HG03354 (cell line): ENCODE measurements around the gene DDX31.
"Not testable (repeated sequence)": the region's sequence is repeated elsewhere in the genome, so short reads cannot be mapped to it uniquely, and the experiment has no call there.

Source experiments
- ATAC-seq: cut with Tn5 transposase; IDR thresholded peaks from one replicate; pipeline ENCODE4 v1.9.1; 2021; ENCODE audit warnings: mild to moderate bottlenecking; ENCODE audit not compliant: unreplicated experiment, poor library complexity, severe bottlenecking

DDX31 gene

DNA sequence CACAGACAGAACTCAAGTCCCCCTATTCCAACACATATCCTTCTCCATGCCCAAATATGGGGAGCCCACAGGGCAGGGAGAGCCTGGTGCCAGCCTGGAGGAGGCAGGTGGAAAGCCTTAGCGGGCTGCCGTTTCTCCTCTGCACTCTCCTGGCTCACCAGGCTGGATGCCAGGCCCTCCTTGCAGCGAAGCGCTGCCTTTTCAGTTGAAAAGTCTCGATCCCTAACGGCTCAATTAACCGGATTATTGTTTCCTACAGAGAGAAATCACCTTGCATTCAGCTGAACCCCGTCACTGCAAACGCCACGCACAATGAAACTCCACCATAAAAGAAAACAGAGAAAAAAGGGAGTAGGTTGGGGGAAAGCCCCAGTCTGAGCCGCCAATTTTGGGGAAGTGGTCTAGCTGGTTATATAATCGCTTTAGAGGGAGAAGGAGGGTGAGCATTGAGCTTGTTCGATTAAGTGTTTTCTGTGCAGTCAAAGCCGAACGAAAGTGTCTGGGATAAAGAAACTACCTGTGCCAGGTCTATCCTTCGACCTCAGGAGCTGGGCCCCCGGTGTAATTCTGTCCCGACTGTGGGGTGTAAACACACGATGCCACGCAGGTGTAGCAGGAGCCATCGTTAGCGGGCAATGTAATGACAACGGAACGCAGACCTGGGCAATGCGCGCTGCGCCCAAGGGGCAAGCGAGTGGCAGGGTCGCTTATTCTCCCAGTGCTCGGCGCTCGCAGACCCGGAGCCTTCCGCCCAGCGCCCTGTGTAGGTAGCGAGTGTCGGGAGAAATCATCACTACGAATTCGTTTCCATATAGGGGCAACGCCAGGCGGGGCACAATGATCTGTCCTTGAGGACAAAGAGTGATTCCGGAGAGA, 83.6 kb downstream of the DDX31 start:
- ATAC-seq: no peak

DNA sequence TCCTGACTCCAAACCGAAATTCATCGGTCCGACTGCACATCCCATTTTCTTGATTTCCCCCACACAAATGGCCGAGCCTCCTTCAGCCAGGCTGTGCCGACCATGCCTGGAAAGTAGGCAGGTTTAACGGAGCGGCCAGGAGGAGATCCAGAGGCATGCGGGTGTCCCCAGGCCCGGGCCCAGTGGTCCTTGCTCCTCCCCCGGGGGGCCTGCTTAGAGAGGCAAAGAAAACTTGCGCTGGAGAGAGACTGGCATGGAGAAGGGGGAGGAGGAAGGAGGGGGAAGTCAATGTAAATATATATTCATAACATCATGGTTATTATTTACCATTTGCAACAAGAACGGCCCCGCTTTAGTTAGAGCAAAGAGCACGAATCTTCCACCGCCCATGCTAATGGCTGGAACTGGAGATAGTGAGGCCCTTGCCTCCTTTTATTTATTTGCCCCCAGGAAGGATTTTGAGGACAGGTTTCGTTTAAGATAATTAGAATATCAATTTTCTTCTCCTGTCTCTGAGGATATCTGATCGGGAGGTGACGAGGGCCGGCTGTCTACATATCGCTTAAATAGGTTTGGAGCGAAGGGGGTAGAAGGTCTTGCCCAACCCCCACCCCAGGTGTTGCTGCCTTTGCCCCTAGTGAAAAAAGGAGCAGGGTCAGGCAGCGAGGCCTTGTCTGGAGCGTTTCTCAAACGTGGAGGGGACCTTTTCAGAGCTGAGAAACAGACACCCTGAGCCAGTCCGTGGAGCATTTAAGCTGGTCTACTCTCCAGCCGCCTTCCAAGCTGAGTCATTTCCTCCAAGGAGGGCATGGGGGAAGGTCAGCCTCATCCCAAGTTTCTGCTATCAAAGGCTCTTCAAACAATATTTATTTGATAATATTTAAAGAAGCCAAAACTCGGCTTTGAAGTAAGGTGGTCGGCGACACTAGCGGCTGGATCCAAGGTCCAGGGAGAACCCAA, 84.9 kb downstream of the DDX31 start:
- no peak for ATAC-seq

DNA sequence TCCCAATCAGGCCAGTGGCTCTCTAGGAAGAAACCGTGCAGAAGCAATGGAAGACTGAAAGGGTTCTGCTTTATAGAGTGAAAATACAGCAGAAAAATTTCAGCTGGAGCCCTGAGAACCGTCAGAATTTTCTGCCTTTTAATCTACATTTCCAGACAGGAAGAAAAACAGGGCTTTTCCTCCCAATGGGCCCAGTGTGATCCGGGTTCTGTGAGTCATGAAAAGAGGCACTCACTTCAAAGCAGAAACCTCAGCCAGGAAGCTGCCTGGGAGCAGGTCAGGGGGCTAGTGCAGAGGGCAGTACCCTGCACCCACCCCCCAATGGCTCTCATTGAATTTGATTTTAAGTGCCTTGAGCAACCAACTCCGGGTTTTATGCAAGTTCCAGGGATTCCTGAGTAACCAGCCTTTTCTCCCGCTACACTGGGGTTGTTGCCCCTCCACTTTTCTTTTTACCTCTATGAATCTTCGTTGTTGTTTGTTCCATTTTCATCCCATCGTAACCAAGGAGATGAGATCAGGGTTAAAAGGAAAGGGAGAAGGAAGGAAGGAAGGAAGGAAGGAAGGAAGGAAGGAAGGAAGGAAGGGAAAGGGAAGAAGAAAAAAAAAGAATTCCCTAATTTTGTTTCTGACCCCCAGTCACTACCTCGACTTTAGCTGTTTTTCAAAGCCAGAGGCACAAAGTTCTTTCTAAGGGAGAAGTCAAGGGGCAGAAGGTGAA, 86.0 kb downstream of the DDX31 start:
- ATAC-seq: no peak

DNA sequence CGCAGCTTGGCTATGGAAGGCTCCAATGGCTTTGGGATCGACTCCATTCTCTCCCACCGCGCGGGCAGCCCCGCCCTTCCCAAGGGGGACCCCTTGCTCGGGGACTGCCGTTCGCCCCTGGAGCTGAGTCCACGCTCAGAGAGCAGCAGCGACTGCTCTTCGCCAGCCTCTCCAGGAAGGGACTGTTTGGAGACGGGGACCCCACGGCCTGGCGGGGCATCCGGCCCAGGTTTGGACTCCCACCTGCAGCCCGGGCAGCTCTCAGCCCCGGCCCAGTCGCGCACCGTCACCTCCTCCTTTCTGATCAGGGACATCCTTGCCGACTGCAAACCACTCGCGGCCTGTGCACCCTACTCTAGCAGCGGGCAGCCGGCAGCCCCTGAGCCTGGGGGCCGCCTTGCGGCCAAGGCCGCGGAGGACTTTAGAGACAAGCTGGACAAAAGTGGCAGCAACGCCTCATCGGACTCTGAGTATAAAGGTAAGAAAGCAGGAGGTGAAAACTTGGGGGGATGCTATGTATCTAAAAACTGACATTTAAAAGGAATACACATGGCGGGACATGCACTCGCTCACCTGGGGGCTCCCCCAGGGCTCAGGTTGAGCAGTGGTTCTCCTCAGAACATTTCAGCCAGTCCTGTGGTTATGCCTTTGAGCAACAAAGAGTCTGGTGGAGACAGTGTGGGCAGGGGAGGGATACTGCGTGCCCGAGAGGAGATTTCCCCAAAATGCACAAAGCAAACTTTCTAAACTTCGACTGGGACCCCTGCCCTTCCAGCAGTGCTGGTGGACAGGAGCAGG, 86.8 kb downstream of the DDX31 start:
- no peak for ATAC-seq

DNA sequence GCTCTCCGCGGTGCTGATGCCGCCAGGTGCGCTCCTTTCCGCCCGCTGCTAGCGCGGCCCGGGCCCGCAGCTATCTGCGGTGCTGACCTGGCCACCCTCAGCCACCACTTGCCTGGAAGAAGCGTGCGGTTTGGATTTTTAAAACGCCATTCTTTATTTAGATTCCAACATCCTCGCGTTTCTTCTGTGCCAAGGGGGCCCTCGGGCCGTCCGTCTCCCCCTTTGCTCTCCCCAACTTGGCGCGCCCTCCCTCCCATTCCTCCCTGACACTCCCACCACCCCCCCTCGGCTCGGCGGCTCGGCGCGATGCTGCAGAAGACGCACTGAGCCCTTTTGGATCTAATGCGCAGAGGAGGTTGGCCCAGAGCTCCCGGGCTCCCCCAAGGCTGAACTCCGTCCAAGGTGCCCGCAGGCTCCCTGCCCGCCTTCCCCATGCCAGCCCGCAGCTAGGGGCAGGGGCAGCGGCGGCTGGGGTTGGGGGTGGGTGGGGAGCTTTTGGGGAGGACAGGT, 87.5 kb downstream of the DDX31 start, which contains the start of gene BARHL1:
Gene BARHL1 (plus strand): TSS at position 331 of the 510 bp plus-strand sequence. CDS start 192 bp downstream, outside the sequence.
- ATAC-seq: no peak

DNA sequence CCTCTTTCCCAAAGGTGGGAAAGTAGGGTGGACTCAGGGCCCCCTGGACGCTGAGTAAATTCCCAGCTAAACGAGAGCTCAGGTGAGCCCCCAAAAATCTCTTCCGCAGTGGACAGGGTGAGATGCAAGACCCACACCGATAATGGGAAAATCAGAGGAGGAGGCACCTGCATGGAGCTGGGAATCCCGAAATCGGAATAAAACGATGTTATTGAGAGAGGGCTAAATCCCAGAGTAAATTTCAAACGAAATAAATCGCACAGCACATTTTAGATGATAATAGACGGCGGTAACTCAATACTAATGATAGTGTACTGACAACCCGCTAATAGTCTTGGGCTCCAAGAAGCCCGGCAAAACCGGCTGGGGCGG, 90.4 kb downstream of the DDX31 start:
- no peak for ATAC-seq

DNA sequence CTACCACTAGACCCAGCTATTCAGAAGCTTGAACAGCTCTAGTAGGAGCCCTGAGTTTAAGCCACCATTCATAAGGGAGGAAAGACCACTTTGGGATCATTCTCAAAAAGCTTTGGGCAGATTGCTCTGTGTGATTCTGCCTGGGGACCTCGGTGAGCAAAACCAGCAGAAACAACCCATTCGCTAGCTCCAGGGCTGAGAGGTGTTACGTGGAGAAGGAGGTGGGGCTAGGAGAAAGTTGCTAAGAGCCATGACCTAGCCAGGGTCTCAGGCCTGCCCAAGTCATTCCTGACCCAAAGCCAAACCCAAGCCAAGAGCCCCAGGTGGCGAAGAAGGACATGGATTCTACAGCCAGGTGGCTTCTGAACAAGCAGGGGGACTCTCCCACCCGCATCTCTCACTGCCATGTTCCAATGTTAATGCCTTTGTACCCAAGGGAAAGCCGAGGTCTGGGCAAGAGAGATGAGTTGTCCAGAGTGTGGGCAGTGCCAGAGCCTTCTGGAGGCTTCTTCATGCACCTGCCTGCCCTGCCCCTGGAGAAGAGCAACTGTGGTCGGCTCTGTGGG, 91.3 kb downstream of the DDX31 start:
- ATAC-seq: no peak

DNA sequence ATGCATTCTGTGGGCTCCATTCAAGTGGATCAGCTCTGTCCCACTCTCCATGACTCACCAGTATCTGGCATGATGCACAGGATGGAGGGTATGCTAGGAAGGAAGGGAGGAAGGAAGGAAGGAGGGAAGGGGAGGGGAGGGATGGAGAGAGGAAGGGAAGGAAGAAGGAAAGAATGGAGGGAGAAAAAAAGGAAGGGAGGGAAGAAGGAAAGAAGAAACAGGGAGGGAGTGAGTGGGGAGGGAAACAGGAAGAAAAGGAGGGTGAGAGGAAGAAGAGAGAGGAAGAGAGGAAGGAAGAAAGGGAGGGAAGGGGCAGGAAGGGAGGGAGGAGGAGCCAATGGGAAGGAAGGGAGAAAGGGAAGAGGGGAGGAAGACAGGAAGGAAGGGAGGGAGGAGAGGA, 92.7 kb downstream of the DDX31 start:
- no peak for ATAC-seq

DNA sequence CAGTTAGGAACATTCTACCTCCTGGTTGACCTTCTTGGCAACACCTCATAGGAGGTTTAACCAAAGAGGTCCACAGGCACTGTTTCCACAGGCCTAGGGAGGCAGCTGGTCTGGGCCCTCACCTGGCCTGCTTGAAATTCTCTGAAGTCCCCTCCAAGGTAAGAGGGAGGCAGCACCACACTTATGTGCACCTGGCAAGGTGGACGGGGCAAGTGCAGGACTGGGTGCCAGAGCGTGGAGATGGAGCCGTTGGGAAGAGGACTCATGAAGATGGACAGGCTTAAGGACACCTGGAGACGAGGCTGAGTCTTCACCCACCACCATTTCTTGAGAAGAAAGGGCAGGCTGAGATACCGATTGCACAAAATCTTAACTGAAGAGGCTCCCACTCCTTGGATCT, 94.0 kb downstream of the DDX31 start:
- no peak for ATAC-seq

DNA sequence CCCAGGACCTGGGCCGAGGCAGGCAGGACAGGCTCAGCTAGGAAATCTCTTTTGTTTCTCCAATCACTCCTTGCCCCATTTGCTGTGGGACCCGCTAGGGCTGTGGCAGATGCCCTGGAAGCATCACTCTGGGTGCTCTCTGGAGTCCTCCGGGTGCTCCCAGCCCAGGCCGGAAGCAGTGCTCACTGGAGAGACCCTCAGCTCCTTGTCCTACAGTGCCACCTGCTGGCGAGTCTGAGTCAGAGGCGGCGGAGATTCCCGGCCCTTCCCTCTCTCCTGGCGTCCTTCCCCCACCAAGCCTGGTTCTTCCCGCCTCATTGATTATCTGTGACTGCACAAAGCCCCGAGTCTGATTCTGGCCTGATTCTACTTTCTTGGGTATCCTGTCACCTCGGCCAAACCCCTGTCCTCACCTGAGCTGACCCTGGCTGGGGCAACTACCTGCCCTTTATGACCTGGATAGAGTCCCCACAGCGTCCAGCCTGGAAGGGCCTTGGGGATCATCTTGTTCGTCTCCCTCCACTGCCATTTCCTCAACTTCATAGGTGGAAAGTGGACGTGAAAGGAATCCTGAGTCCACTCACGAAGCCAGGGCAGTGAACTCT, 94.7 kb downstream of the DDX31 start:
- ATAC-seq: no peak

DNA sequence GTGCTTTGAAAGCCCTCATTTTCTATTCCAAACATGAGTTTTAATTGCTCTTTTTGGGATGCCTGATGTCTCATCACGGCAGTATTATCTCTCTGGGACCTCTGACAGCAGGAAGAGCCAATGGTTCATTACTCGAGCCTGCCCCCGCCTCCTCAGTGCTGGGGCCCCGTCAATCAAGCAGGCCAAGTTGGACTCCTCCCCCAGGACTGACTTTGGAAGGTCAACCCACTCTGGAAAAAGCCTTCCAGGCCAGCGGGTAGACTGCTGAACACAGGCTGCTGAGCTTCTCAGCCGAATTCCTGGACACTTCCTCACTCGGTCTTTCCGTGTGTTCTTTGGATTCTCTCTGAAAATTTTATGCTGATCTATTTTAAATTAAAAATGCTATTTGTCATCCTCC, 96.9 kb downstream of the DDX31 start:
- ATAC-seq: no peak

DNA sequence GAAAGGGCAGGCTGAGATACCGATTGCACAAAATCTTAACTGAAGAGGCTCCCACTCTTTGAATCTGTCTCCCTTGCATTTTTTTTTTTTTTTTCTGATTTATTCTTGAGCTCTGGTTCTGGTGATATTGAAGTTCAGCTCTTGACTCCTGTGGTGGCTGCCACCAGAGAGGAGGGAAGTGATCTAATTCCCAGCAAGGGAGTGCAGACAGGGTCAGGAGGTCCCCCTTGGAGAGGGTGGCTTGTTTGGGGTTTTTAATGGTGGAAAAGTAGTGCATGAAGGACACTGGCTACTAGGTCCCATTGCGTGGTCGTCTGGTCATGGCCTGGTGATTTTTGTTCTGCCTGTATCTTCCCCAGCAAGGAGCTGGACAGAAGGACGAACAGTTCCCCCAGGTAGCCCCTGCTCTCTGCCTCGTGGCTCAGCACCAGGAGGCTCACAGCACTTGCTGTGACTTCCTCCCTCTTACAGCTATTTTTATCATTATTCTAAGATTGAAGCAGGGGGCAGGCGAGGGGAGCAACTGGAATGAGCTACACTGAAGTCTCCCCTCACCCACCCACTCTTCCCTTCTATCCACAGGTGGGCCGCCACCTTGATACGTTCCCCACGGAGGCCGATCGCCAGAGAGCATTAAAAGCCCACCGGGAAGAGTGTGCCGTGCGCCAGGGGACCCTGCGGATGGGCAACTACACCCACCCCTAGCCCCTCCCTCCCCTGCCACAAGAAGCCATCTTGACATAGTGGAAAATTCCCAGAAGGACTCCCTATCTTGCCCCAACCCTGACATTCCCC, 97.8 kb downstream of the DDX31 start:
- ATAC-seq: no peak

DNA sequence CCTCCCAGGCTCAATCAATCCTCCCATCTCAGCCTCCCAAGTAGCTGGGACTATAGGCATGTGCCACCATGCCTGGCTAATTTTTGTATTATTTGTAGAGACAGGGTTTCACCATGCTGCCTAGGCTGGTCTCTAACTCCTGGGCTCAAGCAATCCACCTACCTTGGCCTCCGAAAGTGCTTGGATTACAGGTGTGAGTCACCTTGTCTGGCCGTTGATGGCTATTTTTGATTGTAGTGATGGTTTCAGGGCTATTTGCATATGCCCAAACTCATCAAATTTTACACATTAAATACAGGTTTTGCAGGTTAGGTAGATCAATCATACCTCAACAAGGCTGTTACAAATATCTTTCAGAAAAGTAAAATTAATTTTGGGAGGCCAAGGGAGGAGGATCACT, 101.0 kb downstream of the DDX31 start:
- ATAC-seq: not testable (repeated sequence)

DNA sequence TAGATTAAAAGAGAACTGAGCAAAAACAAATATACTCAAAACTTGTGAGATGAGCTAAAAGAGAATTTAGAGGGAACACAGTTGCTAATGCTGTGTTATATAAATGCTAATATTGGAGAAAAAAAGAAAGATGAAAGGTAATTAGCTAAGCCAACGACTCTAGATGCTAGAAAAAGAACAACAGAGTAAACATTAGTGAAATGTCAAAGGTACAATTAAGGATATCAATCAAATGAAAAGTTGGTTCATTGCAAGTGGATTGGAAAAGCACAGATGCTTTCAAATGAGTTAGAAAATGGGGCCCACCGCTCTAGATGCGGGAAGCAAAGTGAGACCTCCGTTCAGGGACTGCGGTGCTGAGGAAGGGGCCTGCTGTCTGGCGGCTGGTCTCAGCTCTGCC, 105.3 kb downstream of the DDX31 start:
- no peak for ATAC-seq

DNA sequence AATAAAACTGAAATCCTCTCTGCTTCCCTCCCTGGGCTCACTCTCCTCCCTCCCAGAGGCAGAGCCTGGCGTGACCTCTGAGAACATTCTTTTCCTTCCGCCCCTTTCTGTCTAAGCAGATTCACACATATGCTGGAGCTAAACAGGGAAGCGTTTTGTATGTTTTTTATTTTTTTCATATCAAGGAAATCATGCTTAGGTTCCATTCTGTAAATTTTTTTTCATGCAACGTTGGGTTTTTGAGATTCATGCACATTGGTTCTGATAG, 107.5 kb downstream of the DDX31 start:
- ATAC-seq: no peak

DNA sequence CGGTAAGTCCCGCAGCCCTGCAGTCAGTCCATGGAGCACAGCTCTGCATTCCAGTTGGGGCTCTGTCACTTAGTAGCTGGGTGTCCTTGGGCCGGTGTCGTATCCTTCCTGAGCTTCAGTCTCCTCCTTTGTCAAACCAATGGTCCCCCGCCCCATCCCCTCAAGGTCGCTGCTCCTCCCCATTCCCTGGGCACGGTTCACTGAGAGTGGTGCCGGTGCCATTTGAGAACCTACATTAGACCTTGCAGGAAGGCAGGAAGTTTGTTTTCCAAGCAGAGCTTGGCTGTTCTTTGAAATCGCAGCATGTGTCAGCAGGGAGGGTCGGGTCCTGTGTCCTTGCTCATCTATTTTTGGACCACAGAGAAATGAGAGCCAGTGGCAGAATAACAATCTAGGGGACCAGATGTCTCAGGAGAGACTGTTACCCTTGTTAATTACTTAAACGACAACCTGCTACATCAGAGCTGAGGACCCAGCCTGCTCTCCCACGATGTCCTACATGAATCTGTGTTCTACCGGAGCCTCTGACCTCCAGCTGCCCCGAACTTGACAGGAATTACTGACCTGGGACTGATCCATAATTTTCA, 109.1 kb downstream of the DDX31 start:
- ATAC-seq: no peak

DNA sequence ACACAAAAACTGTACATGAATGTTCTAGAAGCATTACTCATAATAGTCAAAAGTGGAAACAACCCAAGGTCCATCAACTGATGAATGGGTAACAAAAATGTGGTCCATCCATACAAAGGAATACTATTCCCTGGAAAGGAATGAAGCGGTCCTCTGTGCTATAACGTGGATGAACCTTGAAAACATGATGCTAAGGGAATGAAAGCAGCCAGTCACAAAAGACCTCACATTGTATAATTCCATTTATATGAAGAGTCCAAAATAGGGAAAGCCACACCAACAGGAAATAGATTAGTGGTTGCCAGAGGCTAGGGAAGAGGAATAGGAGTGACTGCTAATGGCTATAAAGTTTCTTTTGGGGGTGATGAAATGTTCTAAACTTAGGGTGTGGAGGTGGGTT, 110.1 kb downstream of the DDX31 start:
- no peak for ATAC-seq

DNA sequence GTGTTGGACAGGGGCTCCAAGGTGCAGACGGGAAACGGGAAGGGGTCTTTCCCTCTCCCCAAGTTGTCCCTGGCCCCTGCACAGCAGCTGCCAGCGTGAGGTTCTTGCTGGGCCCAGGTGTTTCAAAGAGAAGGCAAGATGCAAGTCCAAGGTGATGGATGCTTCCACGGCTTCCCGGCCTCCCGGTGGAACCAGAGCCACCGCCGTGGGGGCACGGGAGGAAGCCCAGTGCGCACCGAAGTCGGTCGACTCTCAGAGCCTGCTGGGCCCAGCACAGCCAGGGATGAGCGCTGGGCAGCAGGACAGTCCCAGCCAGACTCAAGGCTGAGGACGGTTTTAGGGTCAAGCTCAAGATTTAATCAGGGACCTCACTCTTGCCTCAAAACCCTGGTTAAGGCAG, 112.6 kb downstream of the DDX31 start:
- ATAC-seq: no peak
